GM19395 (cell line): ENCODE data around the gene M6PR.

Experiments
- ATAC-seq: cut with Tn5 transposase; IDR thresholded peaks from one replicate; pipeline ENCODE4 v1.9.1; 2021; ENCODE audit warnings: mild to moderate bottlenecking, moderate library complexity; ENCODE audit not compliant: unreplicated experiment

Gene M6PR

DNA sequence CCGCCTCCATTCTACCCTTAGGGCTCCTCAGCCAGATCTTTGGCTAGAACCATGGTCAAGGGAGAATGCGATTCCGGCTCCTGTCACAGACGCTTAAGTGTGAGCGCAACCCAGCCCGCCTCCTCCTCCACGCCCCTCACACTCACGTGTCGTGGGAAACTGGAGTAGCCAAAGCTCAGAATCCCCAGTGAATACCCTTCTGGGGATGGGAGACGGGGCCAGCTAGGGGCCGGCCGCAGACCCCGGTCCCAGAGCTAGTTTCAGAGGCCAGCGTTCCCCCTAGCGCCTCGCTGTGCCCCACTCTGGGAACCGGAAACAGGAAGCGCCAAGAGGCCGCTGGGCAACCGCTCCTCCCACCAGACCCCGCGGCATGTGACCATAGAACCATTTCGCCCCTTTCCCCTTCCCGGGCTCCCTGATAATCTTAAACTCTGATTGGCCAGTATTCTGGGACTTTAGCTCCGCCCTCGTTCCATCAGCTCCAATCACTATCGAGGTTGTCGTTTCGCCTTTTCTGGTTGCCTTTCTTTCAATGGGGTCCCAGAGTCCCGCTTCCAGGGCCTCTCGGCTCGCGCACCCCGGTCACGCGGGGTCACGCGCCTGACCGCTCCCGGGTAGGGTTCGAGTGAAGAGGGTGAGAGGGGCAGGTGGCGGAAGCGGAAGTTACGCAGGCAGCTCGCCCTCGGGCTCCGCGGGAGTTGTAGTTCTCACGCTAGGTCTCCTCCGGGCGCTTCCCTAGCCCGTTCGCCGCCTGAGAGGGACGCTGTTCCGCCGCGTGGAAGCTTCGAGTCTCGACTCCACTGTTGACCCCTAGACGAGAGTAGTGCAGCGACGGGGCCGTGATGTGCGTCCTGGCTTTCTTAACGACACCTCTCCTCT, at the start of gene M6PR:
Gene M6PR, minus strand, starts transcription at position 304 of the 879 bp plus-strand sequence. CDS start 3,241 bp downstream, outside the sequence.
- peak; percentile 86 for ATAC-seq

DNA sequence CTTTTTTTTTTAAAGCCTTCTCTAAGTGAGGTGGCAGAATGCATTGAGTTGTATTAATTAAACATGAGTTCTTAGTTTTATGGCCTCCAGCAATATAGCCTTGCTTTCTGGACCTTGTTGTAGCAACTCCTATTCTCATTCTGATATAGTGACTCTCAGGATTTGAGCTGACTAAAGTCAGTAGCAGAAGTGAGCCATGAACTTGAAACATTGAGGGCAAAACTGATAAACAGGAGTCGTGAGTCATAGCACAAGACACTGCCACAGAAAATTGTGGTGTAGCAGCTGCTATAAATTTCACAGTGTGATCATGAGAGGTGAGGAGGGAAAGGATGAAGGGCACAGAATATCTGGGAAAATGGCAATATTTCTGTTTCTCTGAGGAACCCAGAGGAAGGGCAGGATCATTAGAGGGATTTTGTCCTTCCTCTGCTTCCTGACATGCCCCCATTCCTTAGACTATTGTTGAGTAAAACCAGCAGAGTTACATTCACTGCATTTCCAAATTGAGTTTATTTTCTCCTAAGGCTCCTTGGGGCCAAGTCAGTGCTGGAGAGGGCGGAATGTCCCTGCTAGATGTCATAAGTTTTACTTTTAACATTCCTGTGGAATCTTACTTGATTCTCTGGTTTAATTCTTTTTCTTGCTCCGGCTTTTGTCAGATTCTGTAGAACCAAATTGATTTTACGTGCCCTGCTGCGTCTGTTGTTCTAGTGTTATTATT, 47.4 kb upstream of the M6PR start:
- peak; percentile 97 for ATAC-seq

DNA sequence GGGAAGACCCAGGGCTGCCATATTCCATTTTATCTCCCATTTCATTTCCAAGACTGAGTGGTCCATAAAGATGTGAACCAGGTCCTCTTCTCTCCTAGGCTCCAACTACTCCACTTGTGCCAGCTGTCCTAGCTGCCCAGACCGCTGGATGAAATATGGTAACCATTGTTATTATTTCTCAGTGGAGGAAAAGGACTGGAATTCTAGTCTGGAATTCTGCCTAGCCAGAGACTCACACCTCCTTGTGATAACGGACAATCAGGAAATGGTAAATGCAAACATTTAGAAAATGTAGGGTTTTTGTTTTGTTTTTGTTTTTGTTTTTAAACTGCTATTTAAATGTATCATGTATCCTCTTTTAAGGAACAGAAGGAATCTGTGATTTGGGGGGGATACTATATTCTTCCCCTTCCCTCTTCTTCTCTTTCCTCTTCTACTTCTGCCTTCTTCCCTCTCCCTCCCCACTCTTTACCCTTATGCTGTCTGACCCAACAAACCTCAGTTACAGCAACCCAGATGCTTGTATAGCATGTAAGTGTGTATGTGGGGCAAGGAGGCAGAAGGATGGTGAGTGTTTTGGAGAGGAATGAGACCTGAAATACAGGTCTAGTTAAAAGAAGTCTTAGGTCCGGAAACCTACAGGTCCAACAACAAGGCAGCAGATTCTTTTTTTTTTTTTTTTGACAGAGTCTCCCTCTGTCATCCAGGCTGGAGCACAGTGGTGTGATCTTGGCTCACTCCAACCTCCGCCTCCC, 45.8 kb upstream of the M6PR start:
- no peak for ATAC-seq

GRCh38 chr12:8993827-8994226, 44.4 kb upstream of the M6PR start:
- no peak for ATAC-seq

GRCh38 chr12:8991371-8992345, 42.2 kb upstream of the M6PR start:
- ATAC-seq = no peak

- ATAC-seq = no peak
These were observed 40.0 kb upstream of the M6PR start, which contains the start of gene KLRG1 for GRCh38 chr12:8989413-8989812. Gene KLRG1, plus strand, starts transcription at chr12:8989546. Its CDS starts 90 bp downstream, at chr12:8989636.

GRCh38 chr12:8987685-8988084, 38.2 kb upstream of the M6PR start:
- ATAC-seq = no peak

DNA sequence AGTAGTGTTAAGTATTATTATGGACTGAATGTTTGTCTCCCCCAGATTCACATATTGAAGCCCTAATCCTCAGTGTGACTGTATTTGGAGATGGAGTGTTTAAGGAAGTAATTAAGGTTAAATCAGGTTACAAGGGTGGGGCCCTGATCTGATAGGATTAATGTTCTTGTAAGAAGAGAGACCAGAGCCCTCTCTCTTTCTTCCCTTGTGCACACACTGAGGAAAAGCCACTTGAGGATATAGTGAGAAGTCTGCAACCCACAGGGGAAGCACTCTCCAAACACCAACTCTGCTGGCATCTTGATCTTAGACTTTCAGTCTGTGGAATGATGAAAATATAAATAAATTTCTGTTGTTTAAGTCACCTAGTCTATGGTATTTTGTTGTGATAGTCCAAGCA, 37.7 kb upstream of the M6PR start:
- ATAC-seq = no peak

DNA sequence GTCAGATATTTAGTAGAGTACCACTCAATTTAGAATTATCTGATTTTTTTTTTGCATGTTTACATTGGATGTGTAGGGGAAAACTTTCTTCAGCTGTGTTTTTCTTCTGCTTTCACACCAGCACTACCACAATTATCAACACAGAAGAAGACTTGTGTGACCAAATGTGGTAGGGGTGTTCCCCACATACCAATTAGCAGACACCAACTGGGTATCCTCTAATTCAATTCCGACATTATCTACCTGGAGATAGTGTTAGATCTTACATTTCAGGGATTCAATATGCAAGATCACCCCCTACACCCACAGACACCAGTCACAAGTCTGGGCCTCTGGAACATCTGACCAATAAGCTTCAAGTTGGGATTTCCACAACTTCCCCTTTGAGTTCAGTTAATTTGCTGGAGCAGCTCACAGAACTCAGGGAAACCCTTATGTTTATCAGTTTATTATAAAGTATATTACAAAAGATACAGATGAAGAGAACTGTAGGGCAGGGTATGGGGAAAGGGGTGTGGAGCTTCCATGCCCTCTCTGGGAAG, 35.8 kb upstream of the M6PR start:
- ATAC-seq = no peak

GRCh38 chr12:8980137-8980536, 30.7 kb upstream of the M6PR start:
- no peak for ATAC-seq

- ATAC-seq = no peak
These were observed 21.0 kb upstream of the M6PR start for GRCh38 chr12:8970432-8970831.

- ATAC-seq = no peak
These were observed 20.5 kb upstream of the M6PR start for GRCh38 chr12:8969861-8970411.

GRCh38 chr12:8968761-8969160, 19.3 kb upstream of the M6PR start:
- no peak for ATAC-seq

DNA sequence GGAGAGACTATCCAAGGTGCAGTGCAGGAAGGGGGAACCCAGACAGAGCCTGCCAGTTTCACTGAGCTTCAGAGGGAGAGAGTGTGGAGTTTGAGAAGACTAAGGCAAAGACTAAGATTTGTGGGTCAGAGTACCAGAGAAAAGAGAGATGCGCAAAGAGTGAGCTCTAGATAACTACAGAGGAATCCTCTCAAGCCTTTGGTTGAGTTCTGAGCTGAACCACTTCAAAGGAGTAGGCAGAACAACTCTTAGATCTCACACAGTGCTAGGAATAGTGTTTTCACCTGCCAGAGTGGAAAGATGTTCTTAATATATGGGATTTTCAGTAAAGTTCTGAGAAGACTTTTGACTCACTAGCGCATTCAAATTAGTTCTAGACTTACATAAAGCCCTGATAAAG, 10.7 kb upstream of the M6PR start:
- ATAC-seq = no peak

DNA sequence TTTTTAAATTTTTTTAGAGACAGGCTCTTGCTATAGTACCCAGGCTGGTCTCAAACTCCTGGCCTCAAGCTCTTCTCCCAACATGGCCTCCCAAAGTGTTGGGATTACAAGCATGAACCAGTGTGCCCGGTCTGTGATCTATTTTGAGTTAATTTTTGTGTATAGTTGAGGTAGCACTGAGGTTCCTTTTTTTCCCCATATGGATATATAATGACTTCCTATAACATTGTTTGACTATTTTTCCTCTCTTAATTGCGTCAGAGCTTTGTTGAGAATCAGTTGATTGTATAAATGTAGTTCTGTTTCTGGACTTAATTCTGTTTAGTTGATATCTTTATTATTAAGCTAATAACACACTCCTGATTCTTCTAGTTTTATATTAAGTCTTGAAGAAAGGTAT, 8.6 kb upstream of the M6PR start:
- ATAC-seq = no peak

DNA sequence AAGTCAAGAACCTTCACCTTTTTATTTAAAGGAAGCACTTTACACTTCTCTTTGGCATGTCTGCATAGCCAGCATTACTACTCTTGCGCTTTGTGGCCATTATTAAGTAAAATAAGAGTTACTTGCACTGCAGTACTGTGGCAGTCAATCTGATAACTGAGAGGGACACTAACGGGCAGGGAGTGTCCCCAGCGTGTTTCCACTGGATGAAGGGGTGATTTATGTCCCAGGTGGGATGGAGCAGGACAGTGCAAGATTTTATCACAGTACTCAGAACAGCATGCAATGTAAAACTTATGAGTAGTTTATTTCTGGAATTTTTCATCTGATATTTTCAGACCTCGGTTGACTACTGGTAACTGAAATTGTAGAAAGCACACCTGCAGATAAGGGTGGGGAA, 8.1 kb upstream of the M6PR start:
- ATAC-seq = no peak

GRCh38 chr12:8956772-8957171, 7.3 kb upstream of the M6PR start:
- ATAC-seq = no peak

DNA sequence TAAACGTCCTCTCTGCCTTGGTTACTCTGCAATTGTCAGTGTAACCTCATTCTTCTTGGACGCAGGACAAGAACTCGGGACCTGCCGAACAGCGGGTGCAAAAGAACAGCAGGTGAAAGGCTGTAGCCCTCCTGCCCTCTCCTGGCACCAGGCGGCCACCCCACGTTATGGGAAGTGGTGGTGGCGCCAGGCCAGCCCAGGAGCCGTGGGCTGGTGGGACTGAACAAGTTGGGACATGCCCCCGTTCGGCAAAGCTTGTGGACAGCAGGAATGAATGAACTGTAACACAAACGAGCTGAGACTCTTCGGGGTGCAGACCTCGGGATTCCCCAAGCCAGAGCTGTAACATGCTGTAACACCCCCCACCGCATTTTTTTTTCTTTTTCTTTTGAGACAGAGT, 6.6 kb upstream of the M6PR start:
- no peak for ATAC-seq

DNA sequence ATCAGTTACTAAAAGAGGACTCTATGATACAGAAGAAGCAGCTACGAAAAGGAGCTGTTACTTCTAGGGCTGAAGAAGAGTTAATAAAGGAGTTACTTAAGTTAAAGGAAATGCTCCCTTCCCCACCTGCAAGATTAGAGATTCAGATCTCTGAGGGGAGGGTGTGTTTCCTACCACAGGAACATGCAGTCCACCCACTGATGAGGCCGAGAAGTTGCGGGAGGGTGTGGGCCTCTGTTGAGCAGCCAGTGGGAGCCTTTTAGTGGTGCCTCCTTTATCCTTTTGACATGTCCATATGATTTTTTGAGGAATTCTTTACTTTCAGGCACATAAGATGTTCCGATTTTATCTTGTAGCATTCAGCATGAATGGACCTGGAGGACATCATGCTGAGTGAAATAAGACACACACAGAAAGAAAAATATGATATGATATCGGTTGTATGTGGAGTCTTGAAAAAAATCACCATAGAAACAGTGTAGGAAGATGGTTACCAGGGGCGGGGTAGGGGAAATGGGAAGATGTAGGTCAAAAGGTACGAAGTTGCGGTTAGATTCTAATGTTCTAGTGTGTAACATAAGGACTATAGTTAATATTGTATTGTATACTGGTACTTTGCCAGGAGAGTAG, 4.4 kb upstream of the M6PR start:
- no peak for ATAC-seq
